ENCODE measurements around the gene KCNK13. TPM values are rescaled to one million over a fixed set of nuclear protein-coding genes. Genes with fewer than 3 reads are reported as not detected.

The KCNK13 gene
- total and polyA plus RNA-seq, 9 of the 15 experiments (the other 6 are each of a cell fraction or from before 2014, with no cell fraction given), result 0.03 to 0.05 TPM; not detected in 7

- TF ChIP-seq CTCF (IDR thresholded peaks at IDR 0.05 in 2 of 3, conservative IDR thresholded peaks at IDR 0.05 in 1 of 3; ENCODE audit: insufficient read depth in 2 of 3, low read depth in 1 of 3, low read length in 3 of 3), result peak; percentile 19 to 43 (median 37); a peak in 3 of 6 replicates
- TF ChIP-seq PRPF4 (IDR thresholded peaks at IDR 0.05; ENCODE audit: insufficient read depth, low read depth, low read length, poor library complexity, severe bottlenecking), result no peak
- TF ChIP-seq KDM5B (IDR thresholded peaks at IDR 0.05; ENCODE audit: insufficient replicate concordance, low read depth, low read length), result no peak
- TF ChIP-seq HNRNPH1 (optimal IDR thresholded peaks at IDR 0.05; ENCODE audit: low read depth, low read length), result no peak
- TF ChIP-seq MEF2A (IDR thresholded peaks at IDR 0.05; ENCODE audit: control insufficient read depth, low read depth, low read length), result no peak
Measured at GRCh38 chr14:90193925-90194324, 132.1 kb downstream of the KCNK13 start (continued).

GRCh38 chr14:90194706-90195105 is 132.9 kb downstream of the KCNK13 start:
- POLR2A ChIA-PET, result no interaction called here
- peaks cover 0 to 12% of the 10 kb centered on the region in 2 experiments; a peak in 2 of 5 replicates for H3K27me3 ChIP-seq (ENCODE audit: control insufficient read depth in 2 of 2, insufficient read depth in 2 of 2, low read length in 2 of 2)
- H4K20me1 ChIP-seq (replicated peaks; ENCODE audit: control insufficient read depth, insufficient read depth, low read length), result no peaks in the 10 kb centered on the region
- no peaks in the 10 kb centered on the region for H3K79me2 ChIP-seq (ENCODE audit: control insufficient read depth, insufficient read depth, low read length)
- no peak overlapping the region for H3K9ac ChIP-seq (ENCODE audit: insufficient read depth in 1 of 2, low read depth in 2 of 2, low read length in 2 of 2)
- BruUV-seq (replicated peaks), result no TSS peak
- no peak overlapping the region for H2AFZ ChIP-seq (ENCODE audit: low read depth, low read length)
- H3K9me3 ChIP-seq (replicated peaks; ENCODE audit: control insufficient read depth, insufficient read depth, low read depth, low read length), result no peaks in the 10 kb centered on the region
- no peak for TF ChIP-seq PKNOX1 (IDR thresholded peaks at IDR 0.05)
- peak; percentile 32; the same call in 1 of the 2 replicates for TF ChIP-seq ATF3 (IDR thresholded peaks at IDR 0.05)
- no peak for TF ChIP-seq ATF3 (CRISPR knock-in tag; conservative IDR thresholded peaks at IDR 0.05)
- TF ChIP-seq NCOA2 (IDR thresholded peaks at IDR 0.05; ENCODE audit: partially characterized antibody in 2 of 2), result no peak
- no peak for TF ChIP-seq ZNF696 (CRISPR knock-in tag; conservative IDR thresholded peaks at IDR 0.05)
- TF ChIP-seq EGR1 (conservative IDR thresholded peaks at IDR 0.05), result 0 out of 2 replicates have a peak, but pooled peaks have one; percentile 10
- TF ChIP-seq MYC (IDR thresholded peaks at IDR 0.05; ENCODE audit: low read depth, low read length), result no peak
- no peak for TF ChIP-seq MYC (CRISPR knock-in tag; IDR thresholded peaks at IDR 0.05; ENCODE audit: borderline replicate concordance, low read depth)
- H3K36me3 ChIP-seq (ENCODE audit: control insufficient read depth, insufficient read depth, low read length), result no peaks in the 10 kb centered on the region
- no peak overlapping the region for H3K4me3 ChIP-seq
- H3K4me2 ChIP-seq (ENCODE audit: insufficient read depth, low read length), result no peak overlapping the region
- FAIRE-seq, result no peak
- CTCF ChIA-PET (ENCODE audit: low intra/inter-chr PET ratio), result no interaction called here
- H3K27ac ChIP-seq (ENCODE audit: extremely low read depth, low read depth, low read length), result no peak overlapping the region
- ATAC-seq, result no peak
- peak in 1 of 4 experiments; percentile 10 for DNase-seq (ENCODE audit: extremely low read depth in 1 of 4, low spot score in 3 of 4)
- intact Hi-C loops (cut with micrococcal nuclease), result loop anchor here (2.0 kb wide), 1 partner anchor 40 kb away; no protein-coding TSS in a partner anchor
- WGBS (ENCODE audit: insufficient coverage, low coverage, missing lambda C conversion rate), result 9% methylated on average over 3 of the region's 5 CpGs
- no peaks in the 10 kb centered on the region; a peak in 1 of 5 replicates for H3K4me1 ChIP-seq (replicated peaks in 1 of 2; ENCODE audit: control insufficient read depth in 2 of 2, insufficient read depth in 2 of 2, low read length in 2 of 2)
- no peaks in the 10 kb centered on the region for H3K9me1 ChIP-seq (ENCODE audit: control insufficient read depth, insufficient read depth, low read length)
- in situ Hi-C loops (cut with MboI), result no loop called here
